K562 (cell line): ENCODE data around the gene CHPF. TPM values are rescaled to one million over a fixed set of nuclear protein-coding genes. Genes with fewer than 3 reads are reported as not detected.
A peak's percentile ranks its signal among the peaks of the same experiment; 100 is the strongest.

Source experiments
- CBFA2T3 ChIP-seq: fragments of 450-650 bp; IDR thresholded peaks from 2 replicates; pipeline ENCODE4 v1.6.1; 2017
- CBX2 ChIP-seq: fragments of 200-600 bp; sonication (generic); IDR thresholded peaks from one replicate; pipeline ENCODE4 v1.6.1; 2012; ENCODE audit warnings: mild to moderate bottlenecking, low read length, inconsistent platforms; ENCODE audit not compliant: insufficient read depth, poor library complexity, severe bottlenecking
- CBX3 ChIP-seq, 2 experiments: IDR thresholded peaks; 1 replicate in 1 of 2; 2 replicates in 1 of 2; pipeline ENCODE4 v1.6.1; 2012; ENCODE audit warnings: inconsistent platforms in 2 of 2, low read length in 2 of 2, borderline replicate concordance in 1 of 2, control low read depth in 1 of 2
- CCNT2 ChIP-seq: IDR thresholded peaks from 2 replicates; pipeline ENCODE4 v1.6.1; 2011; ENCODE audit warnings: borderline replicate concordance, low read depth, mild to moderate bottlenecking, moderate library complexity, mixed read lengths, low read length; ENCODE audit not compliant: insufficient read length; ENCODE audit errors: extremely low read depth
- E2F3 ChIP-seq: fragments of 250-450 bp; sonication (Bioruptor Pico); IDR thresholded peaks from 2 replicates; pipeline ENCODE4 v1.4.0; 2020; ENCODE audit warnings: mild to moderate bottlenecking
- ELF1 ChIP-seq: fragments of 200-800 bp; sonication (Bioruptor generic); IDR thresholded peaks from 2 replicates; pipeline ENCODE4 v1.6.1; 2016; ENCODE audit warnings: missing genetic modification characterization, missing compliant biosample characterization
- FOSL1 ChIP-seq: fragments of 200-800 bp; sonication (Bioruptor generic); conservative IDR thresholded peaks from 2 replicates; pipeline ENCODE4 v1.6.1; 2016; ENCODE audit warnings: missing genetic modification characterization, missing compliant biosample characterization
- GTF2A2 ChIP-seq: IDR thresholded peaks from 2 replicates; pipeline ENCODE4 v1.6.1; 2016; ENCODE audit warnings: mild to moderate bottlenecking, missing genetic modification characterization, missing compliant biosample characterization
- MTA2 ChIP-seq: fragments of 450-650 bp; IDR thresholded peaks from 2 replicates; pipeline ENCODE4 v1.6.1; 2016; ENCODE audit warnings: low read depth
- SP1 ChIP-seq: sonication (generic); formaldehyde crosslinking; IDR thresholded peaks from 2 replicates; pipeline ENCODE4 v1.8.1; 2022; ENCODE audit warnings: mild to moderate bottlenecking, missing genetic modification reagents
- ZBTB8A ChIP-seq: fragments of 450-650 bp; IDR thresholded peaks from 2 replicates; pipeline ENCODE4 v1.6.1; 2018; ENCODE audit warnings: mild to moderate bottlenecking, moderate library complexity; ENCODE audit not compliant: partially characterized antibody
- ZNF274 ChIP-seq: IDR thresholded peaks from 2 replicates; pipeline ENCODE4 v1.6.1; 2011; ENCODE audit warnings: low read depth, mild to moderate bottlenecking, low read length, moderate library complexity, borderline replicate concordance
- polyA plus RNA-seq, 8 experiments: library from polyadenylated mRNA; depleted of rRNA in 4 of 8; stranded (reverse) in 5 of 8; unstranded in 3 of 8; fragments of >200 nt; fragmentation: Nextera tagmentation in 2 of 8; fragmentation: Illumina TruSeq in 1 of 8; extraction: Ambion mirVana in 2 of 8; extraction: Trizol in 1 of 8; gene quantifications; 2 replicates each; pipeline versions ENCODE4 v1.2.1 to v1.2.3, GENCODE V29; 2011 to 2014; ENCODE audit warnings: inconsistent platforms in 1 of 8, missing spikeins in 1 of 8
- total RNA-seq, 7 experiments: library from RNA; depleted of rRNA in 6 of 7; stranded (reverse); fragments of >200 nt in 6 of 7; fragmentation: Illumina TruSeq in 2 of 7; extraction: Trizol in 2 of 7; gene quantifications; 2 replicates each; pipeline versions ENCODE4 v1.2.1 to v1.2.3, GENCODE V29; 2011 to 2021; ENCODE audit warnings: low replicate concordance in 1 of 7
- TF ChIP-seq, protein P1 (sequence below): sonication (generic); formaldehyde crosslinking; IDR thresholded peaks from 2 replicates; pipeline ENCODE4 v1.8.0; 2022; ENCODE audit warnings: mild to moderate bottlenecking, missing genetic modification reagents
- TF ChIP-seq, protein P2 (sequence below): fragments of 450-650 bp; formaldehyde crosslinking; conservative IDR thresholded peaks from 2 replicates; pipeline ENCODE4 v1.4.0; 2022; ENCODE audit warnings: mild to moderate bottlenecking, missing genetic modification characterization
- TF ChIP-seq, protein P3 (sequence below): fragments of 450-650 bp; formaldehyde crosslinking; IDR thresholded peaks from 2 replicates; pipeline ENCODE4 v1.4.0; 2020; ENCODE audit warnings: mild to moderate bottlenecking, moderate library complexity
- TF ChIP-seq, protein P4 (sequence below): sonication (generic); formaldehyde crosslinking; IDR thresholded peaks from 2 replicates; pipeline ENCODE4 v1.8.0; 2022; ENCODE audit warnings: mild to moderate bottlenecking, missing genetic modification reagents
- TF ChIP-seq, protein P5 (sequence below): fragments of 450-650 bp; IDR thresholded peaks from 2 replicates; pipeline ENCODE4 v1.6.1; 2016; ENCODE audit warnings: antibody characterized with exemption

Gene CHPF
- total and polyA plus RNA-seq, 9 of the 15 experiments (the other 6 are each of a cell fraction or from before 2014, with no cell fraction given), result 0.15 to 57.2 (median 7.9) TPM

DNA sequence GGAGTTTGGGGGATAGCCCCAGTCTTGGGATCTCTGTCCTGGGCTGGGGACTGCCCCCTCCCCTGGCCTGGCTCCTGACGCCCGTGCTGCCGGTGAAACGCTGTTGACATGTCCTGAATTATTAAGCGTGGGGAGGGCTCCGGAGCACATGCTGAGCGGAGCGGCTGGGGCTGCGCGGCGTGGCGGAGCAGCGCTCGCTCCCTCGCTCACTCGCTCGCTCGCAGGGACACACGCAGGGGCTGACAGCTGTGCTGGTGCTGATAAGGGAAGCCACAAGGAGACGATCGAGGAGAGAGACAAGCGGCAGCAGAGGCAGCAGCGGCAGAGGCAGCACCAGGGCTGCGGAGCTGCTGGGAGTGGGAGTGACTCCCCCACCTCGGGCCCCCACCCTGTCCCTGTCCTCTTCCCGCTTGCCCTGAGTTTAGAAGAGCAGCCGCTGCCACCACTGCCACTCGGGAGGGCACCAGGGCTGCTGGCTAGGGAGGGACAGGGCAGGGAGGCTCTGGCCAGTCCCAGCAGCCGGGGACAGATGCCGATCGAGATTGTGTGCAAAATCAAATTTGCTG is 29.3 kb downstream of the CHPF start, which contains the start of gene ASIC4 (continued):
- TF ChIP-seq, protein P1, sequence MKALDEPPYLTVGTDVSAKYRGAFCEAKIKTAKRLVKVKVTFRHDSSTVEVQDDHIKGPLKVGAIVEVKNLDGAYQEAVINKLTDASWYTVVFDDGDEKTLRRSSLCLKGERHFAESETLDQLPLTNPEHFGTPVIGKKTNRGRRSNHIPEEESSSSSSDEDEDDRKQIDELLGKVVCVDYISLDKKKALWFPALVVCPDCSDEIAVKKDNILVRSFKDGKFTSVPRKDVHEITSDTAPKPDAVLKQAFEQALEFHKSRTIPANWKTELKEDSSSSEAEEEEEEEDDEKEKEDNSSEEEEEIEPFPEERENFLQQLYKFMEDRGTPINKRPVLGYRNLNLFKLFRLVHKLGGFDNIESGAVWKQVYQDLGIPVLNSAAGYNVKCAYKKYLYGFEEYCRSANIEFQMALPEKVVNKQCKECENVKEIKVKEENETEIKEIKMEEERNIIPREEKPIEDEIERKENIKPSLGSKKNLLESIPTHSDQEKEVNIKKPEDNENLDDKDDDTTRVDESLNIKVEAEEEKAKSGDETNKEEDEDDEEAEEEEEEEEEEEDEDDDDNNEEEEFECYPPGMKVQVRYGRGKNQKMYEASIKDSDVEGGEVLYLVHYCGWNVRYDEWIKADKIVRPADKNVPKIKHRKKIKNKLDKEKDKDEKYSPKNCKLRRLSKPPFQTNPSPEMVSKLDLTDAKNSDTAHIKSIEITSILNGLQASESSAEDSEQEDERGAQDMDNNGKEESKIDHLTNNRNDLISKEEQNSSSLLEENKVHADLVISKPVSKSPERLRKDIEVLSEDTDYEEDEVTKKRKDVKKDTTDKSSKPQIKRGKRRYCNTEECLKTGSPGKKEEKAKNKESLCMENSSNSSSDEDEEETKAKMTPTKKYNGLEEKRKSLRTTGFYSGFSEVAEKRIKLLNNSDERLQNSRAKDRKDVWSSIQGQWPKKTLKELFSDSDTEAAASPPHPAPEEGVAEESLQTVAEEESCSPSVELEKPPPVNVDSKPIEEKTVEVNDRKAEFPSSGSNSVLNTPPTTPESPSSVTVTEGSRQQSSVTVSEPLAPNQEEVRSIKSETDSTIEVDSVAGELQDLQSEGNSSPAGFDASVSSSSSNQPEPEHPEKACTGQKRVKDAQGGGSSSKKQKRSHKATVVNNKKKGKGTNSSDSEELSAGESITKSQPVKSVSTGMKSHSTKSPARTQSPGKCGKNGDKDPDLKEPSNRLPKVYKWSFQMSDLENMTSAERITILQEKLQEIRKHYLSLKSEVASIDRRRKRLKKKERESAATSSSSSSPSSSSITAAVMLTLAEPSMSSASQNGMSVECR (CRISPR knock-in tag), result peak; percentile 46; the same call in 1 of the 2 replicates
- TF ChIP-seq ELF1 (tag) (no peak), ZNF274 (peak; percentile 67; the same call in 1 of the 2 replicates), CBX2 (no peak), E2F3 (CRISPR knock-in tag) (peak; percentile 50; the same call in 1 of the 2 replicates), GTF2A2 (tag) (no peak), ZBTB8A (no peak), CBX3 (IDR thresholded peaks at IDR 0.05; ENCODE audit: borderline replicate concordance in 1 of 2, low read length in 2 of 2) (peak in 1 of 2 experiments; percentile 88; a peak in 2 of 3 replicates), MTA2 (peak; percentile 92), CCNT2 (peak; percentile 100), FOSL1 (tag) (peak; percentile 50; the same call in 1 of the 2 replicates), SP1 (CRISPR knock-in tag) (no peak; the same call in 1 of the 2 replicates), CBFA2T3 (peak; percentile 97)
- TF ChIP-seq, protein P2, sequence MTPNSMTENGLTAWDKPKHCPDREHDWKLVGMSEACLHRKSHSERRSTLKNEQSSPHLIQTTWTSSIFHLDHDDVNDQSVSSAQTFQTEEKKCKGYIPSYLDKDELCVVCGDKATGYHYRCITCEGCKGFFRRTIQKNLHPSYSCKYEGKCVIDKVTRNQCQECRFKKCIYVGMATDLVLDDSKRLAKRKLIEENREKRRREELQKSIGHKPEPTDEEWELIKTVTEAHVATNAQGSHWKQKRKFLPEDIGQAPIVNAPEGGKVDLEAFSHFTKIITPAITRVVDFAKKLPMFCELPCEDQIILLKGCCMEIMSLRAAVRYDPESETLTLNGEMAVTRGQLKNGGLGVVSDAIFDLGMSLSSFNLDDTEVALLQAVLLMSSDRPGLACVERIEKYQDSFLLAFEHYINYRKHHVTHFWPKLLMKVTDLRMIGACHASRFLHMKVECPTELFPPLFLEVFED, result 0 out of 2 replicates have a peak, but pooled peaks have one; percentile 58
- TF ChIP-seq, protein P3, sequence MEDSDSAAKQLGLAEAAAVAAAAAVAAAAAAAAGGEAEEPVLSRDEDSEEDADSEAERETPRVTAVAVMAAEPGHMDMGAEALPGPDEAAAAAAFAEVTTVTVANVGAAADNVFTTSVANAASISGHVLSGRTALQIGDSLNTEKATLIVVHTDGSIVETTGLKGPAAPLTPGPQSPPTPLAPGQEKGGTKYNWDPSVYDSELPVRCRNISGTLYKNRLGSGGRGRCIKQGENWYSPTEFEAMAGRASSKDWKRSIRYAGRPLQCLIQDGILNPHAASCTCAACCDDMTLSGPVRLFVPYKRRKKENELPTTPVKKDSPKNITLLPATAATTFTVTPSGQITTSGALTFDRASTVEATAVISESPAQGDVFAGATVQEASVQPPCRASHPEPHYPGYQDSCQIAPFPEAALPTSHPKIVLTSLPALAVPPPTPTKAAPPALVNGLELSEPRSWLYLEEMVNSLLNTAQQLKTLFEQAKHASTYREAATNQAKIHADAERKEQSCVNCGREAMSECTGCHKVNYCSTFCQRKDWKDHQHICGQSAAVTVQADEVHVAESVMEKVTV (CRISPR knock-in tag), result peak; percentile 39; the same call in 1 of the 2 replicates
- TF ChIP-seq, protein P4, sequence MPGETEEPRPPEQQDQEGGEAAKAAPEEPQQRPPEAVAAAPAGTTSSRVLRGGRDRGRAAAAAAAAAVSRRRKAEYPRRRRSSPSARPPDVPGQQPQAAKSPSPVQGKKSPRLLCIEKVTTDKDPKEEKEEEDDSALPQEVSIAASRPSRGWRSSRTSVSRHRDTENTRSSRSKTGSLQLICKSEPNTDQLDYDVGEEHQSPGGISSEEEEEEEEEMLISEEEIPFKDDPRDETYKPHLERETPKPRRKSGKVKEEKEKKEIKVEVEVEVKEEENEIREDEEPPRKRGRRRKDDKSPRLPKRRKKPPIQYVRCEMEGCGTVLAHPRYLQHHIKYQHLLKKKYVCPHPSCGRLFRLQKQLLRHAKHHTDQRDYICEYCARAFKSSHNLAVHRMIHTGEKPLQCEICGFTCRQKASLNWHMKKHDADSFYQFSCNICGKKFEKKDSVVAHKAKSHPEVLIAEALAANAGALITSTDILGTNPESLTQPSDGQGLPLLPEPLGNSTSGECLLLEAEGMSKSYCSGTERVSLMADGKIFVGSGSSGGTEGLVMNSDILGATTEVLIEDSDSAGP, result no peak
- TF ChIP-seq, protein P5, sequence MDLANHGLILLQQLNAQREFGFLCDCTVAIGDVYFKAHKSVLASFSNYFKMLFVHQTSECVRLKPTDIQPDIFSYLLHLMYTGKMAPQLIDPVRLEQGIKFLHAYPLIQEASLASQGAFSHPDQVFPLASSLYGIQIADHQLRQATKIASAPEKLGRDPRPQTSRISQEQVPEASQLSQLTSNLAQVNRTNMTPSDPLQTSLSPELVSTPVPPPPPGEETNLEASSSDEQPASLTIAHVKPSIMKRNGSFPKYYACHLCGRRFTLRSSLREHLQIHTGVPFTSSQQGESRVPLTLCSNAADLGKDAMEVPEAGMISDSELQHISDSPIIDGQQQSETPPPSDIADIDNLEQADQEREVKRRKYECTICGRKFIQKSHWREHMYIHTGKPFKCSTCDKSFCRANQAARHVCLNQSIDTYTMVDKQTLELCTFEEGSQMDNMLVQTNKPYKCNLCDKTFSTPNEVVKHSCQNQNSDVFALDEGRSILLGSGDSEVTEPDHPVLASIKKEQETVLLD, result peak; percentile 83
